A549 (cell line): ENCODE measurements around the gene C1QL3.

ENCODE experiments used
- CEBPB ChIP-seq, 2 experiments: fragments of >200 bp in 1 of 2; sonication (Bioruptor Twin) in 1 of 2; formaldehyde crosslinking in 1 of 2; IDR thresholded peaks; 2 replicates each; pipeline ENCODE4 v1.6.1; 2012 to 2016
- CTCF ChIP-seq: fragments of >200 bp; sonication (Bioruptor Twin); formaldehyde crosslinking; IDR thresholded peaks from 3 replicates; pipeline ENCODE4 v1.5.1; 2016
- EP300 ChIP-seq, 2 experiments: fragments of >200 bp; sonication (Bioruptor Twin); formaldehyde crosslinking; IDR thresholded peaks; 2 replicates in 1 of 2; 3 replicates in 1 of 2; pipeline ENCODE4 v1.6.1; 2016 to 2017
- HDAC2 ChIP-seq: fragments of 200-600 bp; sonication (generic); IDR thresholded peaks from 2 replicates; pipeline ENCODE4 v1.6.1; 2016
- POLR2A ChIP-seq: IDR thresholded peaks from 2 replicates; pipeline ENCODE4 v1.6.1; 2012; ENCODE audit warnings: mild to moderate bottlenecking, low read length

DNA sequence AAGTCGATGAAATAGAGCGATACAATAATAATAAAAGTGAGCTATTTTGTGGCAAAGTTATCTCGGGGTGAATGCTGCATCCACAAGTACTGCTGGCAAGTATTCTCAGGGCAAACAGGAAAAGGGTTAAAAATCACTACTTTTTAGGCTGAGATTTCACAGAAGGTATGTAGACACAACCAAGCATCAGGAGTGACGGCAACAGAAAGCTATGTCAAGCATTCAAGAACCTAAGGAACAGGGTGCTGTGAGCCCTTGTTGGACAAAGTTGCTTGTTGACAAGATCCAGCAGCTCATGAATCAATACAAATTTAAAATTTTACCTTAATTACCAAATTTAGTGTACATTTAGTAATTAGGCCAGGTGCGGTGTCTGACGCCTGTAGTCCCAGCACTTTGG is 41.2 kb upstream of the C1QL3 start:
- no peak for TF ChIP-seq EP300 (IDR thresholded peaks at IDR 0.05)
- no peak for TF ChIP-seq CTCF
- no peak for TF ChIP-seq HDAC2
- TF ChIP-seq CEBPB (IDR thresholded peaks at IDR 0.05): no peak
- no peak for TF ChIP-seq POLR2A
